Adrenal gland (tissue), 5 donors: ENCODE results near the gene PHF13.

Experiments
- POLR2A ChIP-seq, 2 donors: fragments of 450-650 bp; IDR thresholded peaks; one replicate each; pipeline ENCODE4 v1.6.1; 2017; ENCODE audit warnings: antibody characterized with exemption in 2 of 2, mild to moderate bottlenecking in 2 of 2, moderate library complexity in 1 of 2
- TF ChIP-seq, protein P1 (sequence below), 6 experiments: fragments of 450-650 bp in 4 of 6; fragments of 200-600 bp in 2 of 6; sonication (generic) in 1 of 6; IDR thresholded peaks; 1 replicate in 5 of 6; 2 replicates in 1 of 6; pipeline versions ENCODE4 v1.5.1 to v1.8.0; 2016 to 2021; ENCODE audit warnings: antibody characterized with exemption in 6 of 6, mild to moderate bottlenecking in 2 of 6, moderate library complexity in 1 of 6
- donor health status: DM: no; HTN: no; CAD: no.

DNA sequence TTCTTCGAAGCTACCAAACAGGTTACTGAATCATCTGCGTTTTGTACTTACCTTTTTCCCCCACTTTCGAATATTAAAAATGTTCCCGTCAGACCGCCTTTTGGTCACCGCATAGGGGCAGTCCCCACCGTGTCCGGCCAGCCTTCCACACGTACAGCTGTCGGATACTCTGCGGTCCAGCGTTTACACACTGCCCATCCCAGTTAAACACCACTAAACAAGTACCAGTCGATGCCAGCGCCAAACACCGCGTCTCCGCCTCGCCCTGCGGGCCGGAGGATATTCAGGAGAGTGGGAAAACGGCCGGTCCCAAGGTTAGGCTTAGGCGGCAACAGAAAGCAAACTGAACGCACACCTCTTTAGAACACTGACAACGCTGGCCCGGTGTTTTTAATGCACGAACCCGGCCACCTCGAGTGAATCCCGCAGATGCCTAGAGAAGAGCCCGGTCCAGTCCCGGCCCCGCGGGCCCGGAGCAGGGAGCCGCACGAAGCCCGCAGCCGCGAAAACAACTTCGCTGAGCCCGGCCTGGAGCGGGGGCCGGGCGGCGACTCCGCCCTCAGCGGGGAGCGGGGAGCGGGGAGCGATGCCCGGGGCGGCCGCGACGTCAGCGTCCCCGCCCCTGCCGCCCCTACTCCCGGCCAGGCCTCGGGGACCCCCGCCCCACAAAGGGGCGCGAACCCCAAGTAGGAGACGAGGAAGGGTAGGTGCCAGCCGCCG lies 730 bp upstream of the PHF13 start:
- TF ChIP-seq, protein P1, sequence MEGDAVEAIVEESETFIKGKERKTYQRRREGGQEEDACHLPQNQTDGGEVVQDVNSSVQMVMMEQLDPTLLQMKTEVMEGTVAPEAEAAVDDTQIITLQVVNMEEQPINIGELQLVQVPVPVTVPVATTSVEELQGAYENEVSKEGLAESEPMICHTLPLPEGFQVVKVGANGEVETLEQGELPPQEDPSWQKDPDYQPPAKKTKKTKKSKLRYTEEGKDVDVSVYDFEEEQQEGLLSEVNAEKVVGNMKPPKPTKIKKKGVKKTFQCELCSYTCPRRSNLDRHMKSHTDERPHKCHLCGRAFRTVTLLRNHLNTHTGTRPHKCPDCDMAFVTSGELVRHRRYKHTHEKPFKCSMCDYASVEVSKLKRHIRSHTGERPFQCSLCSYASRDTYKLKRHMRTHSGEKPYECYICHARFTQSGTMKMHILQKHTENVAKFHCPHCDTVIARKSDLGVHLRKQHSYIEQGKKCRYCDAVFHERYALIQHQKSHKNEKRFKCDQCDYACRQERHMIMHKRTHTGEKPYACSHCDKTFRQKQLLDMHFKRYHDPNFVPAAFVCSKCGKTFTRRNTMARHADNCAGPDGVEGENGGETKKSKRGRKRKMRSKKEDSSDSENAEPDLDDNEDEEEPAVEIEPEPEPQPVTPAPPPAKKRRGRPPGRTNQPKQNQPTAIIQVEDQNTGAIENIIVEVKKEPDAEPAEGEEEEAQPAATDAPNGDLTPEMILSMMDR (IDR thresholded peaks at IDR 0.05): peak in 1 of 6 experiments; percentile 7
- peak in 1 of 2 donors; percentile 34 for TF ChIP-seq POLR2A (IDR thresholded peaks at IDR 0.05)
